Endometrial microvascular endothelial cells (primary cell): Measurements from ENCODE around the gene CYYR1. TPM values are rescaled to one million over a fixed set of nuclear protein-coding genes. Genes with fewer than 3 reads are reported as not detected.

Experiments
- in situ Hi-C: cut with HindIII; loops from 2 replicates; pipeline ENCODE4 v1.10.0; 2017; ENCODE audit warnings: low sequenced_read_pairs, low pct_unique_long_range_greater_than_20kb; ENCODE audit errors: inconsistent ontology term
- total RNA-seq: library from RNA; depleted of rRNA; stranded (reverse); fragments of >200 nt; gene quantifications from one replicate; pipeline ENCODE4 v1.2.3, GENCODE V29; 2015; ENCODE audit errors: inconsistent ontology term

Gene CYYR1
- total RNA-seq, 1 donor from 2014 or later, result 47.0 TPM

DNA sequence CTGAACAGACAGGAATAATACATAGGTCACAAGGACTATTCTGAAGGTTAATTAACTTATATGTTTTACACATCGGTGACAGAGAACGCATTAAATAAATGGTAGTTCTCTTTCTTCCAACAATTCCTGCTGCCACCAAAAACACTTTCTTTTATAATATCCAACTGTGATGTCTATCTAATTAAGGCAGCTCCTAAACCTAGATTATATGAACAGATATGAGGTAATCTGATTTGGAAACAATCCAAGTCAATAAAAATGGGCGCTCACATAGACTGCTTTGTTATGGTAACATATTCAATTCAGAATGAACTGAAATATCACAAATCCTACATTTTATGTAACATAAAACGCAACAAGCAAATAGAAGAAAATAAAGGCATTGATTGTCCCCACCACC lies 16.0 kb downstream of the CYYR1 start:
- in situ Hi-C loops, result no loop called here

DNA sequence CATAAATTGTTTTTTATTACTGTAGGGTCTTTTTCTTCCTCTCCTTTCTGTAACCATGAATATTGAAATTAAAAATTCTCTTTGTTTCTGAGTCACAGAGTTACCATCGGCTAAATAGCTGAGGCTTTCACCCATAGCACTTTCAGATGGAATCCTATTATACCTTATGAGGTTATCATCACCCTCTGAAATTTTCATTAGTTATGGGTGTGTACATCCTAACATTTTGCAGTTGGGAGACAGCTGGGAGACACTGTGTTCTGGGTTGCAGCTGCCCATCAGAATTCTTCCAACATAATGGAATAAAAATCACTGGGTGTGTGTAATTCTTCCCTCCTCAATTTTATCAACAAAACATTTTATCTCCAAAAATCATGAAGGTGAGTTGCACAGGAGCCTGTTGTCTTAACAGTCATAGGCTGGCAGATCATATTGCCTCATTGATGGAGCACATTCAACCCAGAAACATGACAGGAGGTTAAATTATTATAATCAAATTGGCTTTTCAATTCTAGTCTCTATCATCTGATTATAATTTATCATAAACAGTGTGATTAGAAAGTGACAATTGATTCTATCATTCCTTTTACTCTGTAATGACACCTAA lies 17.4 kb downstream of the CYYR1 start:
- in situ Hi-C loops, result no loop called here

DNA sequence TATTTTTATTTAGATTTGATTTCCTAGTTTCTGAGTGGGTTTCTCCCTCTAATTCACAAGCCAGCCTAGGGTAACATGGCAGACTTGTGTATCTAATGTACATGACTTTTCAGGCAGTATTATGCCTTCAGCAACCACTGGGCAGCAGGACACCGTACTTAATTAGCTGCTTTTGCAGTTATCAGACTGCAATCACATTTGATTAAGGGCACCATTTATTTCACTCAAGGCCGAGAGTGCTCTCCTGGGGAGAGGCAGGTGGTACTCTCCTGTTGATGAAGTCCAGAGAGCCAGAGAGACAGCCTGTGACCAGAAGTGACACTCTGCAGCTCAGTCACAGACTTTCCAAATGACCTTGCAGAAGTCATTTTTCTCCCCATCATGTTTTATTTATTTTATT lies 18.7 kb downstream of the CYYR1 start:
- in situ Hi-C loops, result no loop called here

DNA sequence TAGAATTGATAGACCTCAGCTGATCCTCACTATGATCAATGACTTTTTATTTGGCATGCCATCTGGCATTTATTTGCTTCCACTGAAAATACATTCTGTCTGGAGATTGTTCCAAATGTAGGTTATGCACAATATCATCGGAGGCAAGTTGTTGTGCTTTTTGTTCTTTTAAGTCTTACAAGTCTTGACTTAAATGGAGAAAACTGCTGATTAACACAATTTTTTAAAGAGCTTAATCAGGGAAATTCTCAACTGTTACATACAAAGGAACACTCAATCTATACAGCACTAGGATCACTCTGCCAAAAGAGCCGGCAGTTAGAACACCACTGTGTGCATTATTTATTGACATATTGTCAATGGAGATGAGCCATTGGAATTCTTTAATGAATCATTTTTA lies 19.2 kb downstream of the CYYR1 start:
- in situ Hi-C loops, result no loop called here

DNA sequence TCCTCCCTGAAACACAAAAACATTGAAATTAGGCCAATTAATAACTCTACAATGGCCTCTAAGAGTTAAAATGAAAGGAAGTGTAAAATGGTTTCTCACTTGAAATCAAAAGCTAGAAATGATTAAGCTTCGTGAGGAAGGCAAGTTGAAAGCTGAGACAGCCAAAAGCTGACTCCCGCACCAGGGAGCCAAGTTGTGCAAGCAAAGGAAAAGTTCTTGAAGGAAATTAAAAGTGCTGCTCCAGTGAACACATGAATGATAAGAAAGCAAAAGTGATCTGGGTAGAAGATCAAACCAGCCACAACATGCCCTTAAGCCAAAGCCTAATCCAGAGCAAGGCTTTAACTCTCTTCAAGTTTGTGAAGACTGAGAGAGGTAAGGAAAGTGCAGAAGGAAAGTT lies 22.8 kb downstream of the CYYR1 start:
- in situ Hi-C loops, result no loop called here

DNA sequence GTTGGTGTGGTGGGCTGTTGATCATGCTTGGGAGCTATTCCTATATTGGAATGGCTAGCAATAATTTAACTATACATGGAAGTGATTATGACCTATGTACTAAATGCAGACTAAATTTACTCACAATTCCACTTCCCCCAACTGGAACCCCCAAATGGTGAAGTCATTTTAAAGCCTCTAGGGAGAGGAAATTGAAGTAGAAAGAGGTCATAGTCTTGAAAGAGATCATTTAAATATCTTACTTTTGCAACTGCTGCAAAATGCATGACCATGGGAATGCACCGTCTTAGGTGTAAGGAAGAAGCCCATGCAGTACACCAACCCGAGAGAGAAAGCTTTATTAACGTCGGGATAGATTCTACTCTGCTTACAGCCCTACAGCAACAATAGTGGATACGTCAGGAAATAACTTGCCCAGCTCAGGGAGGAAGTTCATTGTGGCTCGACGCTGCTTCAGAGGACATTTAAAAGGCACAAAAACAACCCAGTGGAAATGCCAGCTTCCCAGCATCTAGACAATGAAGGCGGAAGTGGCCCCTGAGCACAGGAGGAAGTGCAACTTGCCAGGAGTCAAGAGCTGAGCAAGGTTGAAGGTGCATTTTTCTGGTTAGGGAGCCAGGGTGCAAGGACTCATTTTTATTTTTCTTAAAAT lies 26.5 kb downstream of the CYYR1 start:
- in situ Hi-C loops, result loop anchor here (25.0 kb wide), 1 partner anchor 384 kb away; the partner anchor contains the start of gene APP

DNA sequence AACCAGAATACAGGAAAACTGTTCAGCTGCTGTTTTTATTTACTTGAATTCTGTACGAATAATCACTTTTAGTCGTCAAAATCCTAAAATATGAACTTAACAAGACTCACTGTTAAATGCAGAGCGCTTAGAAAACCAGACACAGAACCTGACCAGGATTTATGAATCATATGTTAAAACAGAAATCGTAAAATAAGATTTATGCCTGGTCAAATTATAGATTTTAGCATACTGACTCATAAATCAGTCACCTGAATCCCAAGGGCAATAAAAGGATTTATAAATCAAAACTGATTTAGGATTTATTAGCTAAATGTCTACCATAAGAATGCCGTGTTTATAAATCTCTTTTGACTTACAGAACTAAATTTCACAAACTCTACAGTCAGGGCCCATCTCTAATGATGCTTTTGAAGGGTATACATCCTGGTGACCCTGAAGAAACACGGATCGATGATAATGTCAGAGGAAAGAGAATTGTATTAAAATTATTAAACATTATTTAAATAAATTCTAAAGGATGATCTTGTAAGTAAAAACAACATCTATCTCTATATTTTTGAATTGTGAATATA lies 28.8 kb downstream of the CYYR1 start:
- in situ Hi-C loops, result loop anchor here (25.0 kb wide), 1 partner anchor 382 kb away; the partner anchor contains the start of gene APP

DNA sequence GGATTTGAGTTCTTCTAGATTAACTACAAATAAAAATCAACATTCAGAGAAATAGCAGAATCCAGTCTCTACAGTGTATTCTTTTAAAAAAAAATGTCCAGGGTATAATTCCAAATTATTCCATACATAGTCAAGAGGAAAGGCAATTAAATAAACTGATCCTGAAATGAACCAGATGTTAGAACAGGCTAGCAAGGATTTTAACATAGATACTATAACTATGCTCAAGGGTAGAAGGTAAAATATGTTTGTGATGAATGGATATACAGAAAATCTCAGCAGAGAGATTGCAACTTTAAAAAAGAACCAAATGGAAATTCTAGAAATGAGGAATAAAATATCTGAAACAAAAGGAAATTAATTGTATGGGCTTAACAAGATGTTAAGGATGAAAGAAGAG lies 32.4 kb downstream of the CYYR1 start:
- in situ Hi-C loops, result loop anchor here (25.0 kb wide), 1 partner anchor 378 kb away; the partner anchor contains the start of gene APP

DNA sequence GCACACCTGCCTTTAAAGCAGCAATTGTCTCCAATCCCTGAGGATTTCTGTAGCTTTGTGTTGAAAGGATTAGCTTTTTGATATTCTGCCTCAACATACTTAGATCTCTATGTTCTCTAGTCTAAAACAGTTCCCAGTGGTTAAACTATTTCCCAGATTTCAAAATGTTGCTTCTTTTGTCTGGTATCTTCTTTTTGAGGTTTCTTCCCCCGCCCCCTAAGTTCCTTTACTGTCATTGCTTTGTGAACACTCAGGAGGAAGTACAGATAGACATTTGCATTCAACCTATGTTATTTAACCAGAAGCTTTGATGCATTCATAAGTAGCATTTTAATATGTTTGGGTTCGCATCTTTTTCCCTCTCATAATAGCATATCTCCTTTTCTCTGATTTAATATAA lies 33.5 kb downstream of the CYYR1 start:
- in situ Hi-C loops, result loop anchor here (25.0 kb wide), 1 partner anchor 377 kb away; the partner anchor contains the start of gene APP

DNA sequence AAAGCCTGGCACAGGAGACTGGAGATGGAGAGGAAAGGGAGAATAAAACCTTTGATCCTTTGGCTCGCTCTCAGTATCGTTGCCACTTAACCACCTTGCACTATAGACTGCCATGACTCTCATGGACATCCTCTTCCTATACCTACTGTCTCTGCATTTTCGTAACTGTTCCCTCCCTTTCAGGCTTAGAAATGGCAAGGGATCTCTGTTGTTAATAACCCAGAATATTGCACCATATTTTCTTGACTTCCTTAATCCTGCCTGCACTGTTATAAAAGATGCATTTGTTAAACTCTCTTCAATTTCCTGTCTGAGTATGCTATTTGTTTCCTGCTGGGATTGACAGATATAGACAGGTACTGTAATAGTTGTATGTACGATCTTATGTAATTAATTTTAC lies 38.6 kb downstream of the CYYR1 start:
- in situ Hi-C loops, result loop anchor here (25.0 kb wide), 1 partner anchor 372 kb away; the partner anchor contains the start of gene APP

DNA sequence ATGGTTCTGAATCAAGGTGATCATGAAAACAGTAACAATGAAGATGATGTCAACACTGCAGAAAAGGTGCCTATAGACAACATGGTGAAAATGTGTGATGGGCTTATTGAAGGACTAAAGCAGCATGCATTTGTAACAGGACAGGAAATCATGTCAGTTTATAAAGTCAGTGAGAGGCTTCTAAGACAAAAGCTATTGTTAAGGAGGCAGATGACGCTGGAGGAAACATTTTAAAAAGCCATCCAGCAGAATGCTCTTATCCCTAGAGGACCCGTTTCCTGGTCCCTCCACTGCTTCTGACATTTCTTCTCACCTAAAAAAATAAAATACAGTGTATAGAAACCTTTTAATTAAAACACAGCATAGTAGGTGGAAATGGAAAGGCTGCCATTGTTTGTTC lies 40.9 kb downstream of the CYYR1 start:
- in situ Hi-C loops, result loop anchor here (25.0 kb wide), 1 partner anchor 370 kb away; the partner anchor contains the start of gene APP

DNA sequence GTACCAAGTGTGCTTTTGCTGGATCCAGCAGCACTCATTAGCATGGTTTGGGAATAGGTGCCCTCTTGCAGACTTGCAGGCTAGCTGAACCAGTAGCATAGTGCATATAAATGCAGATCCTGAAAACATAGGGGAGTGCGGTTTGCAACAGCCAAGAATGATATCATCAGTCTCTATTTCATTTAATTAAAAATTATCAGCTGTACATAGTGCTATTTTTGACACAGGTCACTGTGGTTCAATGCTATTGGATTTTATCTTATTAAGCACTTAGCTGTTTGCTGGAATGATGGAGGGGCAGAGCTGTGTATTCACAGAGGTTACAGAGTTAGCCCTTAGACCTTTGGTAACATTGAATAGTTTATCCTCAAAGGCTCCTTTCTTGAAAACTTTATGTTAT lies 43.6 kb downstream of the CYYR1 start:
- in situ Hi-C loops, result loop anchor here (25.0 kb wide), 1 partner anchor 367 kb away; the partner anchor contains the start of gene APP

DNA sequence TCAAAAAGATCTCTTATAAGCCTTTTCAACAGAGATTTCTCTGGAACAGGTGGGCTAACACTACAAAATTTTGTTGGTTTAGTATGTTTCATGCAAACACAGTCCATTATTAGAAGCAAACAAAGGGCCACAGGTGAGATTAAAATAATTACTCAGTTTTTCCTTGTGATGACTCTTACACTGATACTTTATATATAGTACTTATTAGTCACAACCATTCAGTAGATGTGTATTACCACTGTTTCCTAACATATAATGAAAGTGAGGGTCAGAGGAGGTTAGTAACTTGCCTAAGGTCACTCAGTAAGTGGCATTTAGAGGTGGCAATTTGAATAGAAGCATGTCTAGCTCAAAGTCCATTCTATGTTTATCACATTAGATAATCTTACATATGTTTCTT lies 44.2 kb downstream of the CYYR1 start:
- in situ Hi-C loops, result loop anchor here (25.0 kb wide), 1 partner anchor 367 kb away; the partner anchor contains the start of gene APP

DNA sequence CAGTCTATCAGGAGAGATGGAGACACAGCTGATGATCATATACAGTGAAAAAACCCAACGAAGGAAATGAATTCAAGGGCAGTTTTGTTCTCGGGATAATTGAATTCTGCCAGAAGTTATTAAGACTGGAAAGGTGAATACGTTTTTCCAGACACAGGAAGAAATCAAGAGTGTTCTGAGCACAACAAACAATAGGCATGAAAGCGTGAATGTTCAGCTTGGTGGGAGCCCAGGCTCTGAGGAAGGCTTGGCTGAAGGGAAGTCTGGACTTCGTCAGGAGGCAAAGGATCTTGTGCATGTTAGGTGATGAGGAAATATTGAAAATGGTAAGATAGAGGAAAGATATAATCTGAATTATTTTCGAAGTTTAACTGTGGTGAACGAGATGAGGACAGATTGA lies 50.4 kb downstream of the CYYR1 start:
- in situ Hi-C loops, result no loop called here

DNA sequence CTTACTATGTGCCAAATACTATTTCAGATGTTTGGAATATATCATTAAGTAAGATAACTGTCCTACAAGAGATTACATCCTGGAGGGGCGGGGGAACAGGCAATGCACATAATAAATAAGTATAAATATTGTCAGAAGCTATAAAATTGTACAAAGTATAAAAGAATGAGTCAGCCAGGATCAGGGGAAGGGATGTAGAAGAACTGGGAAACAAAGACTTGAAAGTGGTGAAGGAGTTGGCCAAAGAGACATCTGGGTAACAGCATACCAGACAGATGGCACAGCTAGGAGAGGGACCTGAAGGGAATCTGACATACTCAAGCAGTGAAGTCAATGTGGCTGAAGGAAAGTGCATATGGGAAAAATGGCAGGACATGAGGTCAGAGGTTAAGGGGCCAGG lies 53.9 kb downstream of the CYYR1 start:
- in situ Hi-C loops, result no loop called here

DNA sequence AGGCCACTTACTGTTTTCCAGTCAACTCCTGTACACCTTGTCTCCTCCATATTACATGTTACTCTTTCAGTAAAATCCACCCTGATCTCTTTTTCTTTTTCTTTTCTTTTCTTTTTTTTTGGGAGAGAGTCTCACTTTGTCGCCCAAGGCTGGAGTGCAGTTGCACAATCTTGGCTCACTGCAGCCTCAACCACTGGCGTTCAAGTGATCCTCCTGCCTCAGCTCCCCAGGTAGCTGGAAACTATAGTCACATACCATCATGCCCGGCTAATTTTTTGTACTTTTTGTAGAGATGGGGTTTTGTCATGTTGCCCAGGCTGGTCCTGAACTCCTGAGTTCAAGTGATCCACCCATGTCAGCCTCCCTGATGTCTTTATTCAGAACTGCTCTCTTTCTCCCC lies 57.8 kb downstream of the CYYR1 start:
- in situ Hi-C loops, result no loop called here

DNA sequence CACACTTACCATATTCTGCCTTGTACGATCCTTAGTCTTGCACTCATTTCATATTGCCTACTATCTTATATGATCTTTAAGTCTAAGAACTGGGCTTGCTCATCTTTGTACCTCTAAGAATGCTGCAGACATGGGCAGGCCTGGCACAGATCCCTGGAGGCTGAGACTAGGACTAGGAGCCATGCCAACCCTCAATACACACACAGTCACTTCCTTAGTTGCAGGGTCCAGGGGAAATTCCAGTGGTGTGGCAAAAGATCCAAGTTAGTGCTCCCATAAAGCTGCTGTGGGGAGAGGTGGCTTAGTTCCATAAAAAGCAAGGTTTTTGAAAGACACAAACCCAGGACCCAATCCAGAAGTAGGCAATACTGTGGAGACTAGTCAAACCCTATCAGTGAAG lies 59.9 kb downstream of the CYYR1 start:
- in situ Hi-C loops, result no loop called here

DNA sequence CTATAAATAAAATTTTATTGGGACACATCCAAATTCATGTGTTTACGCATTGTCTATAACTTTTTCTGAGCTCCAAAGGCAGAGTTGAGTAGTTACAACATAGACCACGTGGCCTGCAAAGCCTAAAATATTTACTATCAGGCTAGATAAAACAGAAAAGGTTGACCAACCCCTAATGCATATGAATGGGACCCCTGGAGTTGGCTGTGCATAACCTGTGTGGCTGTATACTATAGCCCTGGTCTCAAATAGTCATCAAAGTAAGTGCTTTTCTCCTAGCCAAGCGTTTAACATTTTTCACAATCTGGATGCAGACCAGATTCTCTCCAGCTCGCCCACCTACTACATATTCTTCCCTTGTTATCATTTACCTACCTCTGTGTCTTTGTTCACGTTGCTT lies 60.4 kb downstream of the CYYR1 start:
- in situ Hi-C loops, result no loop called here

DNA sequence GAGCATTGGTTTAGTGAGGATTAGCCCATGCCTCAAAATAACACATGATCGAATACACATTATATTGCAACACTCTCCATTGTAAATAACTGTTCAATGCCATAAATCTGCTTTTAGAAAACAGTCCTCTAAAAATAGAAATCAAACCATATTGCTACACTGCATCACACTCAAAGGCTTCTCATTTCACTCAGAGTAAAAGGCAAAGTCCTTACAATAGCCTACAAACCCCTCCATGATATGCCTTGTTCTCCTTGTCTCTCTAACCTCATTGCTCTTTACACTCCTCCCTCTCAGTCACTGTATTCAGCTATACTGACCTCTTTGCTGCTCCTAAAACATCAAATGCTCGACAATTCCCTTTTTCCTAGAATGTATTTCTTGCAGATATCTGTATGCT lies 64.2 kb downstream of the CYYR1 start:
- in situ Hi-C loops, result no loop called here

DNA sequence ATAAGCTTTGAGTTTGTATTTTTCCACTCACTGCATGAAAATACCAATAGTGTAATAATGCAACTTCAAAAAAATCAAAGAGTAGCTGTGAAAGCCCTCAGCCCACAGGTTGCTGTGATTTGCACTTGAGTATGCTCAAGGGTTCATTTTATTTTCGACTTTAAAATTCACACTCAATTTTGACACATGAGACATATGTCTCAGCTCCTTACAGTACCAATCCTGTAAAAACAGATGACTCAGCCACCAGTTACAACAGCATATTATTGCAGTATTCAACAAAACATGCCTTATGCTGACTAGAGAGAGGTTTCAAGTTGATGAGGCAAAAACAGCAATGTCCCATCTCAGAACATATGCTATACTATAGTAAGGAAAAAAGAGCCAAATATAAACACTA lies 66.1 kb downstream of the CYYR1 start:
- in situ Hi-C loops, result no loop called here
